ENCODE measurements around the gene ARCN1. TPM values are rescaled to one million over a fixed set of nuclear protein-coding genes. Genes with fewer than 3 reads are reported as not detected.

The ARCN1 gene
- total RNA-seq, 1 donor from 2014 or later, result 88.7 TPM

DNA sequence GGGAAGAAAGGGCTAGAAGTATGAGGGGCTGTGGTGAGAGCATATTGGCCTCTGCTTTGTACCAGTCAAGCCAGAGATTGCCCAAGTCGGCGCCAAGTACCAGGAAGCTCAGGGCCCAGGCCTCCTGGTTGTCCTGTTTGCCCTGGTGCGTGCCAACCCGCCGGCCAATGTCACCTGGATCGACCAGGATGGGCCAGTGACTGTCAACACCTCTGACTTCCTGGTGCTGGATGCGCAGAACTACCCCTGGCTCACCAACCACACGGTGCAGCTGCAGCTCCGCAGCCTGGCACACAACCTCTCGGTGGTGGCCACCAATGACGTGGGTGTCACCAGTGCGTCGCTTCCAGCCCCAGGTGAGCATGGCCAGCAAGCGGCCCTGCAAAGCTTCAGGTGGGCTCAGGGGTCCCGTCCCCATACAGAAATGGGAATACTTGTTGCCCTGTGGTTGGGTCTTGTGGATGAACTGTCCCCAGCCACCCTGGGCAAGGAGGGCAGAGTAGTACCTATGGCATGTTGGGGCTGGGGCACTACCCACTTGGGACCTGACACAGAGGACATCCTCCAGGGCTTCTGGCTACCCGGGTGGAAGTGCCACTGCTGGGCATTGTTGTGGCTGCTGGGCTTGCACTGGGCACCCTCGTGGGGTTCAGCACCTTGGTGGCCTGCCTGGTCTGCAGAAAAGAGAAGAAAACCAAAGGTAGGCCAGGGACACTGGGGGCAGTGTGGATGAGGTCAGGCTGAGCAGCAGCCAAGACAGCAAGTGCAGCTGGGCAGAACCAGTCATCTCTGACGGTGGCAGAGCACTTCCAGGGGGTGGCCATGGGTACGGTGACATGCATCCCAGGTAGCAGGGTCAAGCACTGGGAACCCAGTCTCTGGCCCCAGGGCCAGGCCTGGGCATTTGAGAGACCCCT lies 39.1 kb upstream of the ARCN1 start:
- TF ChIP-seq, protein P1, sequence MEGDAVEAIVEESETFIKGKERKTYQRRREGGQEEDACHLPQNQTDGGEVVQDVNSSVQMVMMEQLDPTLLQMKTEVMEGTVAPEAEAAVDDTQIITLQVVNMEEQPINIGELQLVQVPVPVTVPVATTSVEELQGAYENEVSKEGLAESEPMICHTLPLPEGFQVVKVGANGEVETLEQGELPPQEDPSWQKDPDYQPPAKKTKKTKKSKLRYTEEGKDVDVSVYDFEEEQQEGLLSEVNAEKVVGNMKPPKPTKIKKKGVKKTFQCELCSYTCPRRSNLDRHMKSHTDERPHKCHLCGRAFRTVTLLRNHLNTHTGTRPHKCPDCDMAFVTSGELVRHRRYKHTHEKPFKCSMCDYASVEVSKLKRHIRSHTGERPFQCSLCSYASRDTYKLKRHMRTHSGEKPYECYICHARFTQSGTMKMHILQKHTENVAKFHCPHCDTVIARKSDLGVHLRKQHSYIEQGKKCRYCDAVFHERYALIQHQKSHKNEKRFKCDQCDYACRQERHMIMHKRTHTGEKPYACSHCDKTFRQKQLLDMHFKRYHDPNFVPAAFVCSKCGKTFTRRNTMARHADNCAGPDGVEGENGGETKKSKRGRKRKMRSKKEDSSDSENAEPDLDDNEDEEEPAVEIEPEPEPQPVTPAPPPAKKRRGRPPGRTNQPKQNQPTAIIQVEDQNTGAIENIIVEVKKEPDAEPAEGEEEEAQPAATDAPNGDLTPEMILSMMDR (conservative IDR thresholded peaks at IDR 0.05; ENCODE audit: low read depth, low read length), result no peak
- no peak for DNase-seq (ENCODE audit: low read depth)

DNA sequence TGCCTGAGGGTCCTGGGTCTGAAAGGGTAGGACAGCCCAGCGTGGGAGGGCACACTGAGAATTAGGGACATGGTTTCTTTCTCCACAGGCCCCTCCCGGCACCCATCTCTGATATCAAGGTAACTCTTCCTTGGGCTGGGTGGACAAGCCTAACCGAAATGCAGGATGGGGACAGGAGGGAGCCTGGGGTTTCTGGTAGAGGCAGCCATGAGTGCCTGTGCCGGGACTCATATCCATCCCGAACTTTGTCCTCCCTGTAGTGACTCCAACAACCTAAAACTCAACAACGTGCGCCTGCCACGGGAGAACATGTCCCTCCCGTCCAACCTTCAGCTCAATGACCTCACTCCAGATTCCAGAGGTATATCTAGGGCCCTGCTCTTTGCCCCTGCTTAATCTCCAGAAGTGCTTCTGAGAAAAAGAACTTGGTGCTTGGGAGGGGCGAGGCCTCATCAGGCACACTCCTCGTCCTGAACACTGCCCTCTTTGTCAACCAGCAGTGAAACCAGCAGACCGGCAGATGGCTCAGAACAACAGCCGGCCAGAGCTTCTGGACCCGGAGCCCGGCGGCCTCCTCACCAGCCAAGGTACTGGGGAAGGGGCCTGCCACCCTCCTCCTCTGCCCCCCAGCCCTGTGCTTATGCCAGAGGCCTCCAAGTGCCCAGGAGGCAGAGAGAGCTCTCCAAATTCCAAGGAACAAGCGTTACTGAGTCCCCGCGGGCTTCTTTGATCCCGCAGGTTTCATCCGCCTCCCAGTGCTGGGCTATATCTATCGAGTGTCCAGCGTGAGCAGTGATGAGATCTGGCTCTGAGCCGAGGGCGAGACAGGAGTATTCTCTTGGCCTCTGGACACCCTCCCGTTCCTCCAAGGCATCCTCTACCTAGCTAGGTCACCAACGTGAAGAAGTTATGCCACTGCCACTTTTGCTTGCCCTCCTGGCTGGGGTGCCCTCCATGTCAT lies 38.2 kb upstream of the ARCN1 start:
- TF ChIP-seq, protein P1 (conservative IDR thresholded peaks at IDR 0.05; ENCODE audit: low read depth, low read length), result no peak
- H3K4me3 ChIP-seq (ENCODE audit: low read depth, low read length), result no peak overlapping the region
- no peak for DNase-seq (ENCODE audit: low read depth)

More for the DNA sequence above, 39.1 kb upstream of the ARCN1 start:
- H3K4me3 ChIP-seq (ENCODE audit: low read depth, low read length), result no peak overlapping the region

DNA sequence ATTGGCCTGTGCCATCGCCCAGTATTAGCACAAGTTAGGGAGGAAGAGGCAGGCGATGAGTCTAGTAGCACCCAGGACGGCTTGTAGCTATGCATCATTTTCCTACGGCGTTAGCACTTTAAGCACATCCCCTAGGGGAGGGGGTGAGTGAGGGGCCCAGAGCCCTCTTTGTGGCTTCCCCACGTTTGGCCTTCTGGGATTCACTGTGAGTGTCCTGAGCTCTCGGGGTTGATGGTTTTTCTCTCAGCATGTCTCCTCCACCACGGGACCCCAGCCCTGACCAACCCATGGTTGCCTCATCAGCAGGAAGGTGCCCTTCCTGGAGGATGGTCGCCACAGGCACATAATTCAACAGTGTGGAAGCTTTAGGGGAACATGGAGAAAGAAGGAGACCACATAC lies 36.9 kb upstream of the ARCN1 start:
- TF ChIP-seq, protein P1 (conservative IDR thresholded peaks at IDR 0.05; ENCODE audit: low read depth, low read length), result no peak
- no peak for DNase-seq (ENCODE audit: low read depth)
- no peak overlapping the region for H3K4me3 ChIP-seq (ENCODE audit: low read depth, low read length)

DNA sequence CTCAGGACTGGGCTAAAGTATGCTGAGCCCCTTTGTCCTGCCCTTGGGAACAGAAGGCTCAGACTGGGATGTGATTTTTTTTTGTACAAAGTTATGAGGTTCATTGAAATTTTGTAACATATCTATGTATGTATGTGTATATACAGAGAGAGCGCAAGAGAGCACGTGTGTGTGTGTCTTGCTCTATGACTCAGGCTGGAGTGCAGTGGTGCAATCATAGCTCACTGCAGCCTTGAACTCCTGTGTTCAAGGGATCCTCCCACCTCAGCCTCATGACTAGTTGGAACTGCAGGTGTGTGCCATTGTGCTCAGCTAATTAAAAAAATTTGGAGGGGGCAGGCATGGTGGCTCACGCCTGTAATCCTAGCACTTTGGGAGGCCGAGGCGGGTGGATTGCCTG lies 35.5 kb upstream of the ARCN1 start:
- TF ChIP-seq, protein P1 (conservative IDR thresholded peaks at IDR 0.05; ENCODE audit: low read depth, low read length), result no peak
- no peak for DNase-seq (ENCODE audit: low read depth)
- no peak overlapping the region for H3K4me3 ChIP-seq (ENCODE audit: low read depth, low read length)

DNA sequence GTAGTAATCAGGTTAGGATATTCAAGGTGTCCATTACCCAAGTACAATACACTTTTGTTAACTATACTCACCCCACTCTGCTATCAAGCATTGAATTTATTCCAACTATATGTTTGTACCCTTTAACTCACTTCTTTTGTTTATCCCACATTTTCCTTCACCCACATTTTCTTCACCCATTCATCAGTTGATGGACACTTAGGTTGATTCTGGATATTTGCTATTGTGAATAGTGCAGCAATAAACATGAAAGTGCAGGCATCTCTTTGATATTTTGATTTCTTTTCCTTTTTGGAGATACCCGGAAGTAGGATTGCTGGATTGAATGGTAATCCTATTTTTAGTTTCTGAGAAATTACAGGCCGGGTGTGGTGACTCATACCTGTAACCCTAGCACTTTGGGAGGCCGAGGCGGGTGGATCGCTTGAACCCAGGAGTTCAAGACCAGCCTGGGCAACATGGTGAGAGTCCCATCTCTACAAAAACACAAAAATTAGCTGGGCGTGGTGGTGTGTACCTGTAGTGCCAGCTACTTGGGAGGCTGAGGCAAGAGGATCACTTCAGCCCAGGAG lies 34.7 kb upstream of the ARCN1 start:
- TF ChIP-seq, protein P1 (conservative IDR thresholded peaks at IDR 0.05; ENCODE audit: low read depth, low read length), result no peak

DNA sequence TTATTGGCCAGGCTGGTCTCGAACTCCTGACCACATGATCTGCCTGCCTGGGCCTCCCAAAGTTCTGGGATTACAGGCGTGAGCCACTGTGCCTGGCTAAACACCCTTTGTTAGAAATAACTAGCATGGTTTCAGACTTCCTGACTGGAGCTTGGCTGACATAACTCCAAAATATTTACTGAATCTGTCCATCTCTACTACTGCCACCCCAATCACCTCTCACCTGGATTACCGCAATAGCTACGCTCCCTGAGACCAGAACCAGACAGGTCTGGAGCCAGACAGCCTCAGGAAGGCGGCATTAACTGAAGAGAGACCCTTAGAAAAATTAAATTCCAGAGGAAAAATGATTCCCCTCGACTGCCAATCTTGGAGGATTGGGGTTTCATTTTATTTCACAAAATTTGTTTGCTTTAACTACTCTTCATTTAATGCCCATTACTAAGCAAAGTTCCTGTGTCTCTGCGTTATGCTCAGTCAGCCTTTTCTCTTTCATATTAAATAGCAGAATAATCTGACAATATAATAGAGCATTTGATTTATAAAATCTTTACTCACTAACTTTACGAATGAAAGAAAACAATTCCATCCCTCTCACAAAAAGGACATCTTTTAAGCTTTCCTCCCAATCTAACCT lies 28.1 kb upstream of the ARCN1 start:
- DNase-seq (ENCODE audit: low read depth), result no peak
- H3K4me3 ChIP-seq (ENCODE audit: low read depth, low read length), result no peak overlapping the region
- TF ChIP-seq, protein P1 (conservative IDR thresholded peaks at IDR 0.05; ENCODE audit: low read depth, low read length), result no peak

More for the DNA sequence above, 34.7 kb upstream of the ARCN1 start:
- DNase-seq (ENCODE audit: low read depth), result no peak
- H3K4me3 ChIP-seq (ENCODE audit: low read depth, low read length), result no peak overlapping the region

All from epithelial cell of proximal tubule (primary cell).